Stimulated activated CD8-positive, alpha-beta memory T cell treated with anti-CD3 and anti-CD28 coated beads, Interleukin-15, amount 100 ng/mL, for 4 hours (primary cell): ENCODE results near the gene CACNA1I.

ENCODE experiments used
- DNase-seq, 2 donors: peaks; one replicate each; pipeline ENCODE4 v3.0.0-alpha.2; 2020; ENCODE audit warnings: low read depth in 2 of 2

Gene CACNA1I

DNA sequence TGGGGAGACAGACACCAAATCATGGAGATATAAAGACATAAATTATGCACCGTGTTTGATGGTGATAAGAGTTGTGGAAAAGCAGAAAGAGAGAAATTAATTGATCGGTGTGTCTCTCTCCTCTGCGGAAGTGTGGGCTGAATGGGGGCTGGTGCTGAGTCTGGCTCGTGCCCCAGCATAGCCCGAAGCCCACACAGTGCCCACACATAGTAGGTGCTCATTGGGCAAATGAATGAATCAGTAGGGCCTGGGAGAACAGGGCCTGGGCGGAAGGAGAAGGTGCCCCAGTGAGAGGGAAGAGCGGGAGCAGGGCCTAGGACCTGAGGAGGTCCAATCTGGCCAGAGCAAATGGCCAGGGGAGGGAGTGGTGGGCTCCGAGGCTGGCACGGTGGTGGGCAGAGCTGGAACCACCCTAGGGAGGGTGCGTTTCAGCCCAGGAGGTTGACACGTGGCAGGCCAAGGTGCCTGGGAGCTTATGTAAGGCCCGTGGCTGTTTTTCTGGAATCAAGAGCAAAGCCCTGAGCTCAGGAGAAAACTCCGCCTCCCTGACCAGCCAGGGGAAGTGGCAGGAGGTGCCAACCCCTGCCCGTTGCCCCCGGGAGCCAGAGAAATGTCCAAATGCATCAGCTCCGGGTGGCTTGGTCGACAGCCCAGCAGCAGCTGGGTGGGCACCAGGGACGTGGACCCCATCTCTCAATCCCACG is 2.1 kb upstream of the CACNA1I start:
- DNase-seq = no peak

DNA sequence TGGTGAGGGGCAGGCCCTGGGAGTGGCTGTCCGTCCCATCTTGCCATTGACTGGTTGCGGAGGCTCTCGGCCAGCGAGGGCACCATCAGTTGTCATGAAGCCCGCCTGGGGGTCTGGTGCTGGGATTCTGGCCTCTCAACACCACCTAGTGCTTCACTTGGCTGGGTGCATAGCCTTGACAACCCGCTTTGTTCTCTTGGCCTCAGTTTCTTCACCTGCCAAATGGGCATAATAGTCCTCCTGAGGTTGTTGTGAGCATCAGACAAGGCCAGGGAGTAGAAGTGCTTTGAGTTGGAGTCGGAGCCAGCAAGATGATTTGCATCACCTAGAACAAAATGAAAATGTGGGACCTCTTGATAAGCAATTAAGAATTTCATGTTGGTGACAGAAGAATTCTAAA is 1.5 kb upstream of the CACNA1I start:
- DNase-seq = no peak

DNA sequence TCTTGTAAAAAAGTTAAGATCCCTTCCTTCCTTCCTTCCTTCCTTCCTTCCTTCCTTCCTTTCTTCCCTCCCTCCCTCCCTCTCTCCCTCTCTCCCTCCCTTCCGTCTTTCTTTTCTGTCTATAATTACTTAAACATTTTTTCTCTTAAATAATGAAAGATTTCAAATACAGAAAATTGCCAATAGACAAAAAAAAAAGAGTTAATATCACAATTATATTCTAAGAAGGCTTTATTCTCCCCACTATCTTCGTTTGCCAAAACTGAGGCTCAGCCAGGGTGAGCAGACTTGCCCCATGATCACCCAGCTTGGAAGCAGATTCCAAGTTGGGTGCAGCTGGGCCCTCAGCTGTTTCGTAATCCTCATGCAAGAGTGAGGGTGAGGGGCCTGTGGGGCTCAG is 327 bp upstream of the CACNA1I start:
- DNase-seq = no peak

DNA sequence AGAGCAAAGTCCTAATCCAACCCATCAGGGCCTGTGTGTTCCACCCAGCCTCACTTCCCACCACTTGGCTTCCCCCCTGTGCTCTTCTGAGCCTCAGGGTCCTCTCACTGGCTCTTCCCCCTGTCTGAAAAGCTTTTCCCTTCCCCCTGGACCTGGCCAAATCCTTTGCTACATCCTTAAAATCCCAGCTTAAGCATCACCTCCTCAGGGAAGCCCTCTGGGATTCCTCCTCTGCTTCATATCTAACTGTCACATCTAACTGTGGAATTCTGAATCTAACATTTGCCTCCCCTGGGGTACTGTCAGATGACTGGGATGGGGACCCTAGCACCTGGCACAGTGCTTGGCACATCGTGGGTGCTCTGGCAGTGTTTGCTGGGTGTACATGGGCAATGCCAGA is 985 bp downstream of the CACNA1I start:
- DNase-seq = no peak

DNA sequence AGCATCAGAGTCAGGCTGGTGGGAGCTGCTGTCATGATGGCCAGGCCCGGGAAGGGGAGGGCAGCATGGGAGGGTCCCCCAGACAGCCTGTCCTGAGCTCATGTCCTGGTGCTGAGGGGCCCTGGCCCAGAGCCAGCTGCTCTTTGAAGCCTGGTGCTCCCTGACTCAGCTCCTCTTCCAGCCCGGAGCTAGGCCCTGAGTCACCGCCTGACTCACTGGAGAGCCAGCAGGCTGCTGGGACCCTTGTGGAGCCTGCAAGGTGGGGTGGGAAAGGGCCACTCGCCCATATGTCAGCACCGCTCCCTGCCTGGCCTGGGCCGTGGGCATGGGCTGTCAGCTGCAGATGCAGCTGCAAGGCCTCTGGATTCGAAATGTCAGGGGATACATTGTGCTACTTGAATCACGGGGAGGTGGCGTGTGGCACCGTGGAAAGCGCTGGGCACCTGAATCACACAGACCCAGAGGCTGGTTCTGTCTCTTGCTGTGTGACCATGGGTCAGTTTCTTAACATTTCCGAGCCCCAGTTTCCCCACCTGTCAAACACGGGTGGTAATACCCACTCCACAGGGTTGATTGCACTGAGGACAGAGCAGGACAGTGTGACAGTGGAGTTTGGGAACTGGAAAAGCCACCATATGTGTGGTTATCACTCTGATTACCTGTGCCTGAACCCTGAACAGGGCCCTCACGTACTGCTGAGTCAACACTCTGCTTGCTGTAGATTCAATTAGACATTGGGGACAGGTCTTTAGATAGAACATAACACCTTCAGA is 4.4 kb downstream of the CACNA1I start:
- no peak for DNase-seq

DNA sequence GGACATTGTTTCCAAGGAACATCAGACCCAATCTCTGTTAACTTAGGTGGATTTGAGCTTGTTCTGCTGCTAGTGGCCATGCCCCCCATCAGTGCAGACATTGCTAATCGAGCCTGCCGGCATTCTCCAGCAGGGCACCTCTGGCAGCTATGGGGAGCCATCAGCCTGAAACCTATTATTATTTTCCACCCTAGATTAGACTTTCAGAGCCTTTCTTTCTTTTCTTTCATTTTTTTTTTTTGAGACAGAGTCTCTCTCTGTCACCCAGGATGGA is 4.9 kb downstream of the CACNA1I start:
- DNase-seq = no peak

DNA sequence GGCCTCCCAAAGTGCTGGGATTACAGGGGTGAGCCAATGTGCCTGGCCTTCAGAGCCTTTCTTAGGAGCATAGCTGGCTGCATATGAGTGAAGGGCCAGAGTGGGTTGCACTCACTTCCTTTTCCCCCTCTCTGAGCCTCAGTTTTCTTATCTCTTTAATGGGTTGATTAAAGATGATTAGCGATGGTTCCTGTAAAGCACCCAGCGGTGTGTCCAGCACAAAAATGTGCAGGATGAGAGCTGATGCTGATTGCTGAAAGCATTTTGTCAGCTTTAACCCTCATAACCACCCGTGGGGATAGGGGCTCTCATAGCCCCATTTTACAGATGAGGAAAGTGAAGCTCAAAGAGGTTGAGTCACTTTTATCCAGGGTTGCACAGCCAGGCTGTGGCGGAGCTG is 5.5 kb downstream of the CACNA1I start:
- no peak for DNase-seq

DNA sequence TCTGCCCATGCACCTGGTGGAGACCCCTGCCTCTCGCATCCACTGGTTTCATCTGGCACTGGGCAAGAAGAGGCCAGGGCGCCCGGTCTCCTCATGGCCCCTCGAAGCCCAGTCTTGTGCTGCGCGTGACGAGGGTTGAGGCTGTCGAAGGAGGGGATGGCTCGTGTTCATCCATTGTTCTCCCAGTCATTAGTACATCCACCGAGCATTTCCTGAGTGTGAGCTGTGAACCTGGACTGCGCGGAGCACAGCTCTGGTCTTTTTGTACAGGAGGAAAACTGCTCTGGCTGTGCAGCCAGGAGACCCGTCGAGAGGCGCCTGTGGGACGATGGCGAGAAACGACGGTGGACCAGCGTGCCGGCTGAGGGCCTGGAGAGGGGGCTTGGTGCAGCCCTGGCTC is 6.8 kb downstream of the CACNA1I start:
- DNase-seq = no peak

DNA sequence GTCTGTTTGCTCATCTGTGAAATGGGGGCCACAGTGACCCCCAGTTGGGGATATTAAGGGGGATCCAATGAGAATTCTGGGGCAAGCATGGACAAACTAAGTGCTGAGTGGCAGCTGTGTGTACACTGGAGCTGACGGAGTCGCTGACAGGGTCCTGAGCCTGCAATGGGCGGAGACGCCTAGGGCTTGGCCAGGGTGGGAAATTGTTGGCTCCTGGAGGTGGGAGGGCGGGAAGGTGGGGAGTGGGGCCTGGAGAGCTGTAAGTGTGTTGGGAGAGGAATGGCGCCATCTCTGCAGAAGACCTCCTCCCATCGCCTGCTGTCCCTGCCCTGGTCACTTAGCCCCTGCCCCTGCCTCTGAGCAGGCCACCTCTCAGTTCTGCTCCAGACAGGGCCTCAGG is 7.3 kb downstream of the CACNA1I start:
- DNase-seq = no peak

DNA sequence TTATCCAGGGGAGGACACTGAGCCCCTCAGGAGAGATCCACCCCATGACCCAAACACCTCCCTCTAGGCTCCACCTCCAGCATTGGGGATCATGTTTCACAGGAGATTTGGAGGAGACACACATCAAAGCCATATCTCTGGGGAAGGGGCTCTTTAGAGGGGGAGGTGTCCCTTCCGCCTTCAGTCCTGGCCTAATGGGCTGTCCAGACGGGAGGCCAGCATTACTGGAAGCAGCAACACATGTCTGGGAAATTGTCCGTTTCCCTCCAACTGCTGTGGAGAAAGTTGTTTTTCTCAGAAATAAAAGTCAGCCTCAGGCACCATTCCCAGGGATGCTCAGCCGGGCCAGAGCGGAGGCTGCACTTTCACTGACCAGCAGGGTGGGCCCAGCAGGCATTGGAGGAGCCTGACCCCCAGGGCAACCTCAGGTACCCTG is 9.5 kb downstream of the CACNA1I start:
- no peak for DNase-seq

DNA sequence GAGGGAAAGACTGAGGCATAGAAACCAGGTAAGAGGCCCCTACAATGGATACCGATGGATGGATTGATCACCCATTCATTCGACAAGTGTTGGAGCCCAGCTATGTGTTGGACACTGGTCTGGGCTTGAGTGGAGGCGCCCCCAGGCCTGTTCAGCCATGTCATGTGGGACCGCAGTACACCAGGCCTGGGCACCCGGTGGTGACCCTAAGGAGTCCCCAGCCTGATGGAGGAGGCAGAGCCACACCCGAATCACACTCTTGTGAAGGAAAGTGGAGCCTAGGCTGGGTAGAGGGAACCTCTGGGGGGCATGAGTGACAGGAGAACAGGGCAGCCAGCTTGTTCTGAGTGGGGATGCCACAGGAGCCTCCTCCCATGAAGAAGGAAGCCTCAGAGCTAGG is 10.2 kb downstream of the CACNA1I start:
- no peak for DNase-seq

DNA sequence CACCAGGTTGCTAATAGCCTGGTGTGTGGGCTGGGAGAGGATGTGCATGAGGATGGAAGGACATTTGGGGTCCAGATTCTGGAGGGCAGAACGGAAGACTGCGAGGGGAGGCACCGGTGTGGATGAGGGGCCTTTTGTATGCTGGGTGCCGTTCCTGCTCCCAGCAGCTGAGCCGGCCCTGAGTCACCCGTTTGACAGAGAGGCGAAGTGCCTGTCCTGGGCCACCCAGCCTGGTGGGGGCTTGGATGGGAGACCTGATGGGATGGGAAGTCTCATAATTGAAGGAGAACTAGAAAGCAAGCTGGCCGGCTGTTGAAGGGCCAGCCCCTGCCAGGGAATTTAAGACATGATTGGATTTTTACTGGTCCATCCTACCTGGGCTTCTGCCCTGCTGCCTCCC is 10.8 kb downstream of the CACNA1I start:
- no peak for DNase-seq

DNA sequence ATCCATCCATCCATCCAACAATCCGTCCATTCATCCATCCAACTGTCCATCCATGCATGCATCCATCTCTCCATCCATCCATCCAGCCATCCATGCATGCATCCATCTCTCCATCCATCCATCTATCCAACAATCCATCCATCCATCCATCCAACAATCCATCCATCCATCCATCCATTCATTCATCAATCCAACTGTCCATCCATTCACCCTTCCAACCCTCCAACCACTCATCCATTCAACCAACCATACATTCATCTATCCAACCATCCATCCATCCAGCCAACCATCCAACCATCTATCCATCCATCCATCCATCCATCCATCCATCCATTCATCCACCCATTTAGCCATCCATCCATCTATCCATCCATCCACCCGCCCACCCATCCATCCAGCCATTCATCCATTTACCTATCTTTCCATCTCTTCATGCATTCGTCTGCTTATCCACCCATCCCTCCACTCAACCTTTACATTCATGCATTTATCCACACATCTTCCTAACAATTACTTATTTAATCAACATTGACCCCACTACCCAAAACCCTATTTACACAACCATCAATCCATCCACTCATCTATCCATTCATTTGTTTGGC is 12.6 kb downstream of the CACNA1I start:
- no peak for DNase-seq

DNA sequence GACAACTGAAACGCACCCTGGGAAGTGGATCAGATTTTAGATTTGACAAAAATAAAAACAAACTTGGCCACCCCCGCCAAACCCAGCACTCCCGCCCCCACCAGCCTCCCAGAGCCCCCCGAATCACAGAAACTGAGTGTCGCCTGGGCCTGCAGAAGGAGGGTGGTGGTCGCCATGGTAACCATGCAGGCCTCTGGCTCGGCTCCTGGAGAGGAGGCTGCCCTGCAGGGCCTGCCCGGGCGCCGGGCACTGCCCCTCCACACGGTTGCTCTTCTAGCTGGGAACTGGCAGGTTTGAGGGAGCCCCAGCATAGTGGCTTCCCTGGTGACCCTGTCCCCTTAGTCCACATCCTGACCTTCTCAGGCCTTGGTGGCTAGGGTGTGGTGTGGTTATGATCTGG is 19.3 kb downstream of the CACNA1I start:
- no peak for DNase-seq

DNA sequence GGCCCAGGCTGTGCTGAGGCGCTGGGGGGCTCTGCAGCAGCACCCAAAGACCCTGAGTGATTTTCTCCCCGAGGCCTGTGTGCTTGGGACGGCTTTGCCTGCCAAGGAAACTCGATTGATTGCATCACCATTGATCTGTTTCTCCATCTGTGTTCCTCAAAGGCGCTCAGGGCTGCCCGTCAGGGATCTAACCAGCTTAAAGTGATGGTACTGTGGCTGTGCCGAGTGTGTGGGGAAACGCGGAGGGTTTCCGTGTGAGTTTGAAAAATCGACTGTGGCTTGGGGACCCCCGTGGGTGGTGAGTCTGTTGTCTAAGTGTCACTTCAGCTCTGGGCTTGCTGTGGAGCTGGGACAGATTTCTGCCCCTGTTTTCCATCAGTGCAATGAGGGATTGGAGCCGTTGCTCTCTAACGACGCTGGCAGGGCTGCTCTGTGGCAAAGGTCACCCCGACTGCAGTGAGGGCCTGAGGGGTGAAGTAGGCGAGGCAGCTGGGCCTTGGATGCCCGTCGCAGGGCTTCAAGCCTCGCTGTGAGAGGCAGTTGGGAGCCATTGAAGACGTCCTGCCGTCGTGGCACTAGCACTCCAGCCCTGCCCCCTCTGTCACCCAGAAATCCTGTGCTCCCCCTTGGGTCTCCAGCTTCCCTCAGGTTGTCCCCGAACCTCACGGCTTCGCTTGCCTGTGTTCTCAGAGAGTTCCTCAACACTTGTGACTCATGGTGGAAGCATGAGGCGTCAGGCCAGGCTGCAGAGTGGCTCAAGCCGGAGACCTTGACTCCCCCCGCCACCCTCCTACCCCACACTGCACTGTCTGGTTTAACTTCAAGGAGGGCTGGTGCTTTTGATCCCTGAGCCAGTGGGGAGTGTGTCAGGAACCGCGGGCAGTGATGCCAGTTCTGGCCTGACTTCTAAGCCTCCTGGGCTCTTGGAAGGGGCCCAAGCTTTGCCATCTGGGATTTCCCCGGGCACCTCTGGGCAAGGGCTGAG is 21.8 kb downstream of the CACNA1I start:
- no peak for DNase-seq

DNA sequence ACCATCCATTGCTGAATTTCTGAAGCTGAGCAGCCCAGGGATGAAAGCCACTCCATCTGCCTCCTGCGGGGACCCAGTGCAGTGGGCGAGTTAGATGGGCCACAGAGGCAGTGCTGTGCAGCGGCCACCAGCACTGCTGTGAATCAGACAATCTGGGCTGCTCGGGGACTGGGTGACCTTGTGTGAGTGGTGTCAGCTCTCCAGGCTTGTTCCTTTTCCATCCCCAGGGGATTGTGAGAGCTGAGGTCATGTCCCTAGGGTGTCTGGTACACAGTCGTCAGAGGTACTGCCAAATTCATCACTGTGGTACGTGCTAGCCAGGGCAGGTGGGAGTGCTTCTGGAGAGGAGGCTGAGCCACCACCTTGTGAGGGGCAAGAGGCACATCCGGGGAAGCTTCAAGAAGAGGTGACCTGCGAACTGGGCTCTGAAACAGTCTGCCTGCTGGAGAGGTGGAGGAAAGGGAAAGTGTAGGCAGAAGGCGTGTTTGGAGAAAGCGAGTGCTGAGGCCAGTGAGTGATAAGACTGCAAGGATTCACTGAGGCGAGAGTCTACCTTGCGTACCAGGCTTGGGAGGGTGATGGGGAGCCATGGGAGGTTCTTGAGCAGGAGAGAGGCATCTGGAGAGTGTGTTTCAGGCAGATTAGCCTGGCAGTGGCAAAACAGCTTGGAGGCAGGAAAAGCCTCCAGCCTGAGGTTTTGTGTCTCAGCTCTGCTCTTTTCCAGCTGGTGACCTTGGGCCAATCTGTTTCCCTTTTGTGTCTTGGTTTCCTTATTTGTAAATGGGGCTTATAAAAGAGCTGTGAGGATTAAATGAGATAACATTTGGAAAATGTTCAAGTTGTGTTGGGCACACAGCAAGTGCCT is 22.7 kb downstream of the CACNA1I start:
- DNase-seq = no peak

DNA sequence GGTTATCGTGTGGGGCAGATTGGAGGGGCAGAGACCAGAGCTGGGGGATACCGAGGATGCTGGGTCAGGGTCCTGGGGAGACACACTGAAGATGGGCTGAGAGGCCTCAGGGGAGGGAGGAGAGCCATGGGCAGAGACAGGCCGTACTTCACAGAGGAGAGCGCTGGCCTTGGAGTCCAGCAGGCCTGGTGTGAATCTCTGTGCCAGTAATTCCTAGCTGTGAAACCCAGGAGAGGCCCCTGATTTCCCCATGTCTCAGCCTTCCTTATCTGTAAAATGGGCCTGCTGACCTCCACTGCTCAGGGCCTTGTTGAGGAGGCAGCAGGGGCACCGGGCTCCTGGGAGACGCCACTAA is 23.4 kb downstream of the CACNA1I start:
- no peak for DNase-seq

DNA sequence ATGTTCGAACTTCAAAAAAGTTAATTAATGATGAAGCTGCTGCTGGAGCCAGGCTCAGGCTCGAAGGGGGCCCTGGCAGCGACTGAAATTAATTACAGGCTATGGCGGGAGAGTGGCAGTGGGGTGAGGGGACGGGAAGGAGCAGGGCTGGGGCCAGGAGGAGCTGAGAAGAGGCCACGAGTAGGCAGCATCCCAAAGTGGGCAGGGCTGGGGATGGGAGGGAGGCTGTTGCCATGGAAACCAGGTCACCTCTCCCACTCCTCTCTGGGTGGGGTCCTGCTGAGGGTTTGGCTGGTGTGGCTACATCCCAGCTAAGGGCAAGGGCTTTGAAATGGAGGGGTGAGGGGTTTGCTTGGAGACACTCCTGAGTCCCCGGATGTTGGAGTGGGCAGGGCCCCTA is 23.9 kb downstream of the CACNA1I start:
- DNase-seq = no peak

DNA sequence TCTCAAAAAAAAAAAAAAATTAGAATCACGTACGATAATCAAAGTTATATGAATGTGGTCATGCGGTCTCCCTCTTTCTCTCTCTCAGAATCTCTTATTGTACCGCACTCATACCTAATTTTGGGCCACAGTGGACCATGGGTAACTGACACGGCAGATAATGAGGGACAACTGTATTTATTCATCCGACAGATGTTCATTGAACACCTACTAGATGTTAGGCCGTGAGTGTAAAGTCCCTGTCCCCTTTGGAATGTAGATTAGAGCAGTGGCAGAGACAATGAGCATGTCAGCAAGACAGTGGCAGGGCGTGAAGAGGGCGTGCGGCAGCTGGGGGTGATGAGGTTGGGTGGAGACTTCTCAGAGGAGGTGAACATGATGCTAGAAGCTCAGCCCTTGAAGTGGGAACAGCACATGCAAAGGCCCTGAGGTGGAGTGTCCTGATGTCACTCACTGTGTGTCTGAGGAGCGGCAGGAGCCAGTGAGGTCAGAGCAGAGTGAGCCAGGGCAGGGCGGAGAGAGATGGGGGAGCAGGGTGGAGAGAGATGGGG is 25.1 kb downstream of the CACNA1I start:
- no peak for DNase-seq

DNA sequence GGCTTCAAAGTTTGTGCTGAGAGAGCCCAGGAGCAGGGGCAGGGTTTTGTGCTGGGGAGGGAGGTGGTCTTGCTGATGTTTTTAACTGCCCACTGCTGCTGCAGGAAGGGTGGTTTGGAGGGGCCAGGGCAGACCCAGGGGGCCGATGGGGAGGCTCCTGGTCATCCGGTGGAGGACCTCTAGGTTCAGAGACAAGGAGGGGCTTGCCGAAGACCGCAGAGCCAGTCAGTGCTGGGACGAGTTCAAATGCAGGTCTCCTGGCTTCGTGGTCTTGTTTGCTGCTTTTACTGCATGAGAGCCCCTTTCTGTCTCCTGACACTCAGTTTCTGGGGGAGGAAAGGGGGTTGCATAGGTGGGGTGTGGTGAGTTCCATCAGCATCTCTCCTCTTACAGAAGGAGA is 26.0 kb downstream of the CACNA1I start:
- no peak for DNase-seq

DNA sequence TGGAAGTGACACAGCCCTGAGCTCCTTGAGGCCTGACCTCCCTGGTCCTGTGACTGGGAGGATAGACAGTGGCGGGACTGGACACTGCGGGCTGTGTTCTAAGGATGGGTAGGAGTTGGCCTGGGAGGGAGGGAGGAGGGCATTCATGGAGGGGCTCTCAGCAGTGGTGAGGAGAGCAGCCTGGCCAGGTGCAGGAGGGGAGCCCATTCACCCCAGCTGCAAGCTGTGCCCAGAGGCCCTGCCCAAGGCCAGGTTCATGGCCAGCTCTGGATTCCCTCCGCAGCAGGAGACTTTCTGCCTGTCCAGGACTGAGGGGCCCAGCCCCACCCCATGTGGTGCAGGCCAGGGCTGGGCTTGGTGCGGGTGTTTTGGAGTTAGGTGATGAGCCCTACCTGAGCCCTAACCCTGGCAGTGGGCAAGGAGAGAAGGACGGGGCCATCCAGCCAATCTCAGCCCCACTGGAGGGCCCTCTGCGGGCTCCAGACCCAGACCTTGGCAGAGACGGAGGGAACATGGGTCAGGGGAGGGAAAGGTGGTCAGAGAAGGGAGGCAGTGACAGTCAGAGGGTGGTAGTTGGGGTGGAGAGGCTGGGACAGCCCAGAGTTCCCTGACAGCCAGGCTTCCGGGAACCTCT is 26.8 kb downstream of the CACNA1I start:
- no peak for DNase-seq
